ENCODE measurements around the gene NCAPG2. TPM values are rescaled to one million over a fixed set of nuclear protein-coding genes. Genes with fewer than 3 reads are reported as not detected.

The NCAPG2 gene
- total and polyA plus RNA-seq, 2 of the 13 experiments (the other 11 are each of a cell fraction or from before 2014, with no cell fraction given), result 15.1 to 30.7 TPM

- no peak for TF ChIP-seq ZNF512B (CRISPR knock-in tag; IDR thresholded peaks at IDR 0.05; ENCODE audit: borderline replicate concordance)
- TF ChIP-seq RFX1 (IDR thresholded peaks at IDR 0.05), result no peak
- no peak for TF ChIP-seq ZNF101 (CRISPR knock-in tag; IDR thresholded peaks at IDR 0.05; ENCODE audit: borderline replicate concordance, low read depth)
- TF ChIP-seq CHD2 (IDR thresholded peaks at IDR 0.05; ENCODE audit: low read depth, low read length), result peak; percentile 99
- no peak for TF ChIP-seq SCMH1 (CRISPR knock-in tag; IDR thresholded peaks at IDR 0.05; ENCODE audit: borderline replicate concordance)
- no peak for TF ChIP-seq ZNF230 (CRISPR knock-in tag; IDR thresholded peaks at IDR 0.05)
- TF ChIP-seq TMF1 (CRISPR knock-in tag; IDR thresholded peaks at IDR 0.05; ENCODE audit: low read depth), result peak; percentile 85
- TF ChIP-seq ZBTB4 (CRISPR knock-in tag; IDR thresholded peaks at IDR 0.05; ENCODE audit: borderline replicate concordance), result no peak
- TF ChIP-seq CAMTA2 (CRISPR knock-in tag; IDR thresholded peaks at IDR 0.05; ENCODE audit: borderline replicate concordance), result no peak
- TF ChIP-seq ZNF558 (CRISPR knock-in tag; IDR thresholded peaks at IDR 0.05; ENCODE audit: borderline replicate concordance), result no peak; the same call in 1 of the 2 replicates
- TF ChIP-seq BCL6 (CRISPR knock-in tag; IDR thresholded peaks at IDR 0.05), result no peak
- no peak for TF ChIP-seq ZFP36L2 (CRISPR knock-in tag; IDR thresholded peaks at IDR 0.05)
- no peak for TF ChIP-seq ZNF343 (CRISPR knock-in tag; IDR thresholded peaks at IDR 0.05)
- no peak for TF ChIP-seq KDM1A (CRISPR knock-in tag; IDR thresholded peaks at IDR 0.05)
- no peak for TF ChIP-seq ZNF776 (CRISPR knock-in tag; IDR thresholded peaks at IDR 0.05)
- TF ChIP-seq FOXP1 (IDR thresholded peaks at IDR 0.05), result no peak
- TF ChIP-seq FOXP1 (CRISPR knock-in tag; IDR thresholded peaks at IDR 0.05), result 0 out of 2 replicates have a peak, but pooled peaks have one; percentile 3
- TF ChIP-seq KLF6 (CRISPR knock-in tag; IDR thresholded peaks at IDR 0.05), result 0 out of 2 replicates have a peak, but pooled peaks have one; percentile 24
- no peak for TF ChIP-seq ZNF670 (CRISPR knock-in tag; IDR thresholded peaks at IDR 0.05; ENCODE audit: borderline replicate concordance)
- TF ChIP-seq LBX2 (CRISPR knock-in tag; IDR thresholded peaks at IDR 0.05; ENCODE audit: borderline replicate concordance), result no peak
- no peak for TF ChIP-seq ZNF629 (CRISPR knock-in tag; conservative IDR thresholded peaks at IDR 0.05)
- no peak for TF ChIP-seq ZNF292 (CRISPR knock-in tag; IDR thresholded peaks at IDR 0.05; ENCODE audit: borderline replicate concordance, low read depth)
- peak; percentile 77 for TF ChIP-seq ZNF841 (CRISPR knock-in tag; IDR thresholded peaks at IDR 0.05; ENCODE audit: borderline replicate concordance)
- peak; percentile 93 for TF ChIP-seq ZFX (CRISPR knock-in tag; IDR thresholded peaks at IDR 0.05; ENCODE audit: low read depth)
- TF ChIP-seq ZNF10 (CRISPR knock-in tag; IDR thresholded peaks at IDR 0.05; ENCODE audit: borderline replicate concordance, low read depth), result no peak
- no peak; the same call in 1 of the 2 replicates for TF ChIP-seq ARNTL (CRISPR knock-in tag; IDR thresholded peaks at IDR 0.05)
These were observed at the start of gene NCAPG2 (continued) for GRCh38 chr7:158704524-158705233.

All from HepG2 (cell line).